ENCODE data around the gene MLF2. TPM values are rescaled to one million over a fixed set of nuclear protein-coding genes. Genes with fewer than 3 reads are reported as not detected.
A peak's percentile ranks its signal among the peaks of the same experiment; 100 is the strongest.

The MLF2 gene
- polyA plus RNA-seq, 3 donors from 2014 or later, result 102 to 165 (median 155) TPM

DNA sequence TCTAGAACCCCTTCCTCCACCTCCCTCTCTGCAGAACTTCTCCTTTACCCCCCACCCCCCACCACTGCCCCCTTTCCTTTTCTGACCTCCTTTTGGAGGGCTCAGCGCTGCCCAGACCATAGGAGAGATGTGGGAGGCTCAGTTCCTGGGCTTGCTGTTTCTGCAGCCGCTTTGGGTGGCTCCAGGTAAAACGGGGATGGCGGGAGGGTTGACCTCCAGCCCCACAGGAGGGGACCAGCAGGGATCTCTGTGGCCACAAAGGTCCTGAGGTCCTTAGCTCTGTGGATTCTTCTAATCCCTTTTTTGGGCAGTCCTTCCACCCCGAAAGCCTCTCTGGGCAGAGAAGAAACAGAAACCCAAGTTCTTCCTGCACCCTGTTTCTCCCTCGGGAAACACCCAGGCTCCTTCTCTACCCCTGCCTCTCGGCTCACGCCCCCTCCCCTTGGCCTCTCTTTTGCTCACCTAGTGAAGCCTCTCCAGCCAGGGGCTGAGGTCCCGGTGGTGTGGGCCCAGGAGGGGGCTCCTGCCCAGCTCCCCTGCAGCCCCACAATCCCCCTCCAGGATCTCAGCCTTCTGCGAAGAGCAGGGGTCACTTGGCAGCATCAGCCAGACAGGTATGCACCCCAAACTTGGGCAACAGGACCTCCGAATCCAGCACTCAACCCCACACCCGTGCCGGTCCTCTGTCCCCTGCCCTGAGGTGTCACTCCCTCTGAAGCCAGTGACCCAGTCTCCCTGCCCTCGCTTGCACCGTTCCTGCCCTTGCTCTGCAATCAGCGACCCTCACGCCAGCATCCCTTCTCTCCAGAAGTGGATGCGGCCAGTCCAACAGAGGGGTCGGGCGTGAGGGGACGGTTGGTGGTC, 20.0 kb upstream of the MLF2 start:
- Mint-ChIP-seq H3K36me3 (no peaks in the 10 kb centered on the region), H3K27me3 (ENCODE audit: low read depth in 3 of 3) (peaks cover 6 to 17% (median 8%) of the 10 kb centered on the region in 3 donors), H3K4me1 (peaks cover 0 to 6% of the 10 kb centered on the region in 2 donors), H3K9me3 (no peaks in the 10 kb centered on the region), H3K27ac (peak overlapping the region in 2 of 6 donors; percentile 70 to 76), H3K4me3 (peak overlapping the region in 2 of 5 donors; percentile 26 to 73)
- no peak for DNase-seq

DNA sequence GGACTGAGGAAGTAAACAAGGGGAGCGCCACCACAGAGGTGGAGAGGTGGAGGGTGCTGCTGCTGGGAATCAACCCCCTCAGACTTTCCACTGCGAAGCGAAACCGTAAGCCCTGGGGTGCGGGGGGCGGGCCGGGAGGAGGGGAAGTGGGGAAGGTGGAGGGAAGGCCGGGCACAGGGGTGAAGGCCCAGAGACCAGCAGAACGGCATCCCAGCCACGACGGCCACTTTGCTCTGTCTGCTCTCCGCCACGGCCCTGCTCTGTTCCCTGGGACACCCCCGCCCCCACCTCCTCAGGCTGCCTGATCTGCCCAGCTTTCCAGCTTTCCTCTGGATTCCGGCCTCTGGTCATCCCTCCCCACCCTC, 19.4 kb upstream of the MLF2 start, which contains the start of gene LAG3:
LAG3 (plus strand) TSS at position 190 of the 365 bp plus-strand sequence. CDS start 333 bp downstream, outside the sequence.
- DNase-seq, result no peak
- peaks cover 8 to 15% (median 9%) of the 10 kb centered on the region in 3 donors for H3K27me3 Mint-ChIP-seq (ENCODE audit: low read depth in 3 of 3)
- H3K4me3 Mint-ChIP-seq, result peak within 1 kb of the TSS in 4 of 5 donors; percentile 22 to 73 (median 28)
- peak within 1 kb of the TSS in 3 of 6 donors; percentile 75 to 84 (median 80) for H3K27ac Mint-ChIP-seq
- H3K4me1 Mint-ChIP-seq, result peaks cover 6 to 10% of the 10 kb centered on the region in 2 donors
- no peaks in the 10 kb centered on the region for H3K9me3 Mint-ChIP-seq
- no peaks in the 10 kb centered on the region for H3K36me3 Mint-ChIP-seq

DNA sequence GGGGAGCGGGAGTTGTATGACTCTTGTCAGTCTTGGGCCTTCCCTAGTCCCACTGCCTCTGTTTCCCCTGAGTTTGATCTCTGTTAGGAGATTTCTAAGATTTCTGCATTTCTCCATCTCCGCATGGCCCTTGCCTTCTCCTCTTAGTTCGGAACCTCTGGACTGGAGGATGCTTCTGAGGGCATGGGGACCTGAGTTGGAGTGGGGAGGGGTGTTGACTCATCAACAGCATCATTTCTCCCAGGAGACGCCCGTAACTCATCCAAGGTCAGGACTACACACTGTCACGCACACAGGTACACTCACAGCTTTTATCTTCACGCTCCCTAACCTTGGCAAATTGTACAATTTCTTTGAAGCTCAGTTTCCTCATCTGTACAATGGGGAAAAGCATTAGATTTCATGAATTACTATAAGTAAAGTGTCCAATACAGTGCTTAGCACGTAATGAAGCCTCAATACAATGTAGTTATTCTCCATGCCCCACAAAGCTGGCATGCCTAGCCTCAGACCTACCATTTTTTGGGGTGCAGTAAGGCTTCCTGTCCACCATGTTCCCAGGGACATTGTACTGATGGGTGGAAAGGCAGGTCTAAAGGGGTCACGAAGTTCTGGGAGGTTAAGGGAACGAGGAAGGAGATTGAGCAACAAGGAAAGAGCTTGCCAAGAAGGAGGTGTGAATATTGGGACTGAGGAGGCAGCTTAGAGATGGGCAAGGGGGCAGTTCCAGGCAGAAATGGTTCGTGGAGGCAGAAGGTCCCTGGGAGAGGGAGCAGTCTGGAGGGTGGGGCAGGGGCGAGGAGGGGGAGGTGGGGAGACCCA, 18.8 kb upstream of the MLF2 start:
- H3K36me3 Mint-ChIP-seq, result no peaks in the 10 kb centered on the region
- peaks cover 10 to 13% of the 10 kb centered on the region in 2 donors for H3K4me1 Mint-ChIP-seq
- no peaks in the 10 kb centered on the region for H3K9me3 Mint-ChIP-seq
- no peak for DNase-seq
- peaks cover 9 to 17% (median 10%) of the 10 kb centered on the region in 3 donors for H3K27me3 Mint-ChIP-seq (ENCODE audit: low read depth in 3 of 3)
- peak overlapping the region in 3 of 6 donors; percentile 75 to 84 (median 80) for H3K27ac Mint-ChIP-seq
- peak overlapping the region in 4 of 5 donors; percentile 20 to 73 (median 26) for H3K4me3 Mint-ChIP-seq

DNA sequence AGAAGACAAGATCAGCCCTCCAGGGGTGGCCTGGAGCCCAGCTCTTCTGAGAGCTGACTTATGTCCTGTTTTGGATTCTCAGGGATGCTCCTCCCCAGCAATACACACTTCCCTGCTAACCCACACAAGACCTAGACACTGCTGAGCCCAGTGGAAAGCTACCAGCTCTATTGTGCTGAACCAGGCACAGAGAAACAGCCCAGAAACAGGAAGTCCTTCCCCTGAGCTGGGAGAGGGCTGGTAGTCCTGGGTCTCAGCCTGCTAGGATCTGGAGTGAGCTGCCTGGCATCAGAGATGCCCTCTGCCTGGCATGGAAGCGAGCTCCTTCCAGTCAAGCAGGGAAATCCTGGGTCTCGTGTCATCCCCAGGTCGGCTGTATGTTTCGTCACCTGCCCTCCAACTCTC, 18.2 kb upstream of the MLF2 start:
- H3K4me3 Mint-ChIP-seq, result no peak overlapping the region
- peaks cover 7 to 17% (median 10%) of the 10 kb centered on the region in 3 donors for H3K27me3 Mint-ChIP-seq (ENCODE audit: low read depth in 3 of 3)

DNA sequence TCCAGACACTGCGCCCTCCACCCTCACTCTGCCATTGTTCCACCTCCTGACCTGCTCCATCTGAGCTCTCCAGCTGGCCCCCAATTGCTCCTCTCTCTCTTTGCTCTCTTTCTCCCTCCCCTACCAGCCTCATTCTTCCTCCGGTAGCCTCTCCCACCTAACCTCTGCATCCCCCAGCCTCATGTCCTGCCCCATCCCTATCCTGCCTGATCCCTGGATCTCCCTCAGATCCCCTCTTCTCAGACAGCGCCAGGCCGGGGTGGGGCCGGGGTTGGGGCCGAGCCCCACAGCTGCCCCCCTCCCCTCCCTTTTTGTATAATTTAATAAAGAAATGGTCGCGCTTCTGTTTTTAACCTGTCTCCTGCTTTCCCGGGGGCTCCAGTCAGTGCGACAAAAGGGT, 17.7 kb upstream of the MLF2 start:
- DNase-seq, result no peak
- H3K36me3 Mint-ChIP-seq, result no peaks in the 10 kb centered on the region
- no peaks in the 10 kb centered on the region for H3K9me3 Mint-ChIP-seq
- H3K4me3 Mint-ChIP-seq, result no peak overlapping the region
- no peak overlapping the region for H3K27ac Mint-ChIP-seq
- peaks cover 13 to 17% of the 10 kb centered on the region in 2 donors for H3K4me1 Mint-ChIP-seq
- peaks cover 9 to 17% (median 12%) of the 10 kb centered on the region in 3 donors for H3K27me3 Mint-ChIP-seq (ENCODE audit: low read depth in 3 of 3)

More for the DNA sequence above, 18.2 kb upstream of the MLF2 start:
- DNase-seq, result no peak
- peaks cover 10 to 13% of the 10 kb centered on the region in 2 donors for H3K4me1 Mint-ChIP-seq
- H3K9me3 Mint-ChIP-seq, result no peaks in the 10 kb centered on the region
- H3K36me3 Mint-ChIP-seq, result no peaks in the 10 kb centered on the region
- no peak overlapping the region for H3K27ac Mint-ChIP-seq

DNA sequence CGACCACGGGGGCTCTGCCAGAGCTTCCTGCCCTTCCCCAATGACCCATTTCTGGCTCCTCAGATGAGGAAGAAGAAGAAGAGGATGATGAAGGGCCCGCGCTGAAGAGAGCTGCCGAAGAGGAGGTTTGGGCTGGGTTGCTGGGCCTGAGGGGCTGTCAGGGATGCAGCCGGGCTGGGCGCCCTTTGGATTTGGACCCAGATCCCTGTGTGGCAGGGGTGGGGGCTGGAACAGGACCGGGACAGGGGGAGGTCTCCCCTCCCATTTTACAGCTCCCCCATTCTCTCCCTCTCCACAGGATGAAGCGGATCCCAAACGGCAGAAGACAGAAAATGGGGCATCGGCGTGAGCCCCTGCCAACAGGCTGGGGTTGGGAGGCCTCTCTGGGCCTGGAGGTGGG, 17.2 kb upstream of the MLF2 start:
- Mint-ChIP-seq H3K36me3 (no peaks in the 10 kb centered on the region), H3K4me1 (peaks cover 18 to 22% of the 10 kb centered on the region in 2 donors), H3K4me3 (no peak overlapping the region), H3K9me3 (no peaks in the 10 kb centered on the region), H3K27ac (no peak overlapping the region), H3K27me3 (ENCODE audit: low read depth in 3 of 3) (peaks cover 12 to 18% (median 14%) of the 10 kb centered on the region in 3 donors)
- no peak for DNase-seq

DNA sequence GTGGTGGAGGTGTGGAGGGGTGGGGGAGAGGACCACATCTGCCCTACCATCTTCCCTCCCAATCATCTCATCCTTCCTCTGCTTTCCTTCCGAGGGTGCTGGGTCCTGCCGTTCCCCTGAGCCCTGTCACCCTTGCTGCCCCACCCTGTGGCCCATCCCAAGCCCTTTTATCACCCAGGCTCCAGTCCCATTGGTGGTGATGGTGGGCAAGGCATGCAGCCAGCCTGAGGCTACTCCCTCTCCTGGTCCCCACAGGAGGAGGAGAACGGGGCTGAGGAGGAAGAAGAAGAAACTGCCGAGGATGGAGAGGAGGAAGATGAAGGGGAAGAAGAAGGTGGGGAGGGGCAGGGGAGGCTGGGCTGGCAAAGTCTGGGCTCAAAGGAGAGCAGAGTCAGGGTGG, 16.7 kb upstream of the MLF2 start:
- Mint-ChIP-seq H3K4me1 (peaks cover 20 to 22% of the 10 kb centered on the region in 2 donors), H3K27ac (no peak overlapping the region), H3K27me3 (ENCODE audit: low read depth in 3 of 3) (peaks cover 12 to 18% (median 14%) of the 10 kb centered on the region in 3 donors), H3K9me3 (no peaks in the 10 kb centered on the region), H3K4me3 (no peak overlapping the region), H3K36me3 (no peaks in the 10 kb centered on the region)
- no peak for DNase-seq

DNA sequence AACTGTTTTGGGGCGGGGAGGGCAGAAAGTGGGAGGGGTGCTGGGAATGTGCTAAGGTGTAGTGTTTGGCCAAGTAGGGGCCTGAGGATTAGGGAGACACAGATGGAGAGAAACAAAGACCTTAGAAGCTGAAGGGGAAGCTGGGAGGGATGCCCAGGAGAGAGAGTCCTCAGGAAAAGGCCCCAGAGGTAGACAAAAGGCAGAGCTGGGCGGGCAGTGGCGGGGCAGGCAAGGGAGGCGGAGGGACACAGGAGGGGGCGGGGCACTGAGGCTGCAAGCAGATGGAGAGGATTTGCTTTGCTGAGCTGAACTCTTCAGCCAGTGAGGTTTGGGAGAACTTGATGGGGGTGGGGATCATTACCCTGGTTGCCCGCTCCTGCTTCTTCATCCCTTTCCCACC, 16.0 kb upstream of the MLF2 start:
- H3K9me3 Mint-ChIP-seq, result no peaks in the 10 kb centered on the region
- H3K4me1 Mint-ChIP-seq, result peaks cover 25 to 29% of the 10 kb centered on the region in 2 donors
- no peak for DNase-seq
- H3K27ac Mint-ChIP-seq, result peak overlapping the region in 1 of 6 donors; percentile 25
- peak overlapping the region in 3 of 5 donors; percentile 12 to 64 (median 13) for H3K4me3 Mint-ChIP-seq
- peaks cover 16 to 18% (median 18%) of the 10 kb centered on the region in 3 donors for H3K27me3 Mint-ChIP-seq (ENCODE audit: low read depth in 3 of 3)
- no peaks in the 10 kb centered on the region for H3K36me3 Mint-ChIP-seq

DNA sequence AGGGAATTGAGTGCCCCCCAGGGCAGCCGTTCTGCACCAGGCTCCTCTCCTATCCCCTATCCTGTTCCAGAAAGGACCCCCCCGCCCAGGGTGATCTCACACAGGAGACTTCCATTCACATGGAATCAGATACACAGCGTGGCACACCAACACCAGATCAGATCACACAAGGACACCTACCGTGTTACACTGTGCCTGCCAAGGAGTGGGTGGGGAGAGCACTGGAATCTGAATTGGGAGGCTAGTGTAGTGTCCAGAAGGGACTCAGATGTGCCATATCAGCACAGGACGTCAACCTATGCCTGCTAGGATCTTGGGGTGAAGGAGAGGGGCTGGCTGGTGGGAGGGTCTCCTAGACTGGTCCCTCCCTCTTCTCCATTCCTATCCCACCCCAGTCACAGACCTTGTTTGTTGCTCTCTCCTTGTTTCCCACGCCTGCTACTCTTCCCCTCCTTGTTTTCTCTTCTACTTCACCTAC, 15.5 kb upstream of the MLF2 start:
- H3K27me3 Mint-ChIP-seq (ENCODE audit: low read depth in 3 of 3), result peaks cover 18 to 19% (median 18%) of the 10 kb centered on the region in 3 donors
- DNase-seq, result no peak
- H3K4me1 Mint-ChIP-seq, result peaks cover 26 to 31% of the 10 kb centered on the region in 2 donors
- H3K36me3 Mint-ChIP-seq, result no peaks in the 10 kb centered on the region
- no peaks in the 10 kb centered on the region for H3K9me3 Mint-ChIP-seq
- peak overlapping the region in 1 of 6 donors; percentile 30 for H3K27ac Mint-ChIP-seq
- H3K4me3 Mint-ChIP-seq, result peak overlapping the region in 3 of 5 donors; percentile 6 to 64 (median 41)

DNA sequence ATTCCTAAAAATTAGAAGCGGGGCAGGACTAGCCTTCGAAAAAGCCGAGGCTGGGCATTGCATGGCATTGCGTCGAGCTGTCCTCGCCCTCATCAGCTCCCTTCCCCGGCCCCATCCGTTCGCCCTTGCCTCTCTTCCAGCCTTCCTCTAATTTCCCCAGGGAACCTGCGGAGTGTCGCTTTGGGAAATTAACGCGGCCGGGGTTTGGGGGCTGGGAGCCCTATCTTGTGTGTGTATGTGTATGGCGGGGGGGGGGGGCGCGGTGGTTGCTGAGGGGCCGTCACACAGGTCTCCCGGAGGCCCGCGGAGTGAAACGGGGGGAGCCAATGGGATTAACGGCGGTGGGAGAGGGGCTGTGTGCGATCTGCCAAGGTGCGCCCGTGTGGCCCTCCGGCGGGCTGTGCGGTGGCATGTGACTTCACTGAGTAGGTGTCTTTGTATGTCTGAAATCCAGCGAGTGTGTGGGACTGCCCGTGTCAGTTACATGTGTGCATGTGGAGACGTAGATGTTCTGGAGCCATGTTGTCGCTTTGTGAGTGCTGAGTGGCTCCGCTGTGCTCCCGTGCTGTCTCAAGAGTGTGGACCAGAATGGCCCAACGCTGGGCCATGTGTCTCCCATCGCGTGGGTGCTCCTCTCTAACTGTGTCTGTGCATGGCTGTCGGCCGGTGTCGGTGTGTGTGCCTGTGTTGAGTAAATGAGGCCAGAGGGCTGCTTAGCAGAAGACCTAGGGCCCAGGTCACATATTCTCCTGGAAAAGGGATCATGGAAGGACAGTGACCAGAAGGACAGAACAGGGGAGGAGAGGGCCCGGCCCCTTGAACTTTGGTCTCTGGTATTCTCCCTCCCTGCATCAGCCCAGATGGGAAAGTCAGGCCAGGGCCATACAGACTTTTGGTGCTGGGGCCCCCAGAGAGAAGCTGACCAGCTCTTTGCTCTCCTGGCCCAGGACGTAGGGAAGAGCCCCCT, 14.7 kb upstream of the MLF2 start:
- peaks cover 17 to 19% (median 18%) of the 10 kb centered on the region in 3 donors for H3K27me3 Mint-ChIP-seq (ENCODE audit: low read depth in 3 of 3)
- no peaks in the 10 kb centered on the region for H3K36me3 Mint-ChIP-seq
- DNase-seq, result no peak
- peak overlapping the region in 2 of 6 donors; percentile 55 to 83 for H3K27ac Mint-ChIP-seq
- peaks cover 26 to 31% of the 10 kb centered on the region in 2 donors for H3K4me1 Mint-ChIP-seq
- no peaks in the 10 kb centered on the region for H3K9me3 Mint-ChIP-seq
- H3K4me3 Mint-ChIP-seq, result peak overlapping the region; percentile 62 to 88 (median 86)

DNA sequence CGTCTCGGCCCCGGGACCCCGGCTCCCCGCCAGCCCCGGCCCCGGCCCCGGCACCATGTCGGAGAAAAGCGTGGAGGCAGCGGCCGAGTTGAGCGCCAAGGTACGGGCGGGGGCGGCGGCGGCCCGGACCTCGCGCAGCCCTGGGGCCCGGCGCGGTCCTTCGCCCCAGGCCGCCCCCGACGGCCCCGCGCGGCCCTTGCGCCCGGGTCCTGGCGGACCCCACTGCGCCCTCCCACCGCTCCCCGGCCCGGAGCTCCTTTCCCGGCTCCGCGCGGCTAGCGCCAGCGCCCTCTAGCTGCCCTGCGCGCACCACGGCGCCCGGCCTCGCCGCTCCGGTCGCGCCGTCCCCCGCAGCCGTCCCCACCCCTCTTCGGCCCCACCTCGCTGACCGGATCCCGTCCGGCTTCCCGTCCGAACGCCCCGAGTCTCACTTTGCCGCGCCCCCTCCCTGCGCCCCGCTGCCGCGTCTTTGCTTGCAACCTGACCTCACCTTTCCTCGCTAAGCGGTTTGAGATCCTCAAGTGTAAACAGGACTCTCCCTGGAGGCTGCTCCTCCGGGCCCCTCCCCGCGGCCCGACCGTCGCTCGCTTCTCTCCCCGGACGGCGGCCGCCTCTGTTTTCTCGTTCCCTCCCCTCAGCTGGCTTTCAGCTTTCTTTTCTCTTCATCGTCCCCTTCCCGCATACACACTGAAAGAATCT, 13.9 kb upstream of the MLF2 start:
- peak; percentile 52 to 55 (median 53) for DNase-seq
- H3K9me3 Mint-ChIP-seq, result no peaks in the 10 kb centered on the region
- H3K27me3 Mint-ChIP-seq (ENCODE audit: low read depth in 3 of 3), result peaks cover 14 to 19% (median 18%) of the 10 kb centered on the region in 3 donors
- H3K36me3 Mint-ChIP-seq, result no peaks in the 10 kb centered on the region
- peak overlapping the region in 1 of 6 donors; percentile 83 for H3K27ac Mint-ChIP-seq
- peak overlapping the region; percentile 62 to 88 (median 86) for H3K4me3 Mint-ChIP-seq
- H3K4me1 Mint-ChIP-seq, result peaks cover 26 to 31% of the 10 kb centered on the region in 2 donors

Measured in immature natural killer cell (primary cell).